HT-29 (cell line): ENCODE results near the gene B4GALT6. TPM values are rescaled to one million over a fixed set of nuclear protein-coding genes. Genes with fewer than 3 reads are reported as not detected.

ENCODE experiments used
- DNase-seq: peaks from one replicate; pipeline ENCODE4 v3.0.0-alpha.2; 2015; ENCODE audit warnings: low spot score
- total RNA-seq: library from RNA; depleted of rRNA; stranded (reverse); fragments of >200 nt; shearing (Covaris generic); gene quantifications from 2 replicates; pipeline ENCODE4 v1.2.3, GENCODE V29; 2014

Gene B4GALT6
- total RNA-seq, 1 experiment from 2014 or later = 2.3 TPM

DNA sequence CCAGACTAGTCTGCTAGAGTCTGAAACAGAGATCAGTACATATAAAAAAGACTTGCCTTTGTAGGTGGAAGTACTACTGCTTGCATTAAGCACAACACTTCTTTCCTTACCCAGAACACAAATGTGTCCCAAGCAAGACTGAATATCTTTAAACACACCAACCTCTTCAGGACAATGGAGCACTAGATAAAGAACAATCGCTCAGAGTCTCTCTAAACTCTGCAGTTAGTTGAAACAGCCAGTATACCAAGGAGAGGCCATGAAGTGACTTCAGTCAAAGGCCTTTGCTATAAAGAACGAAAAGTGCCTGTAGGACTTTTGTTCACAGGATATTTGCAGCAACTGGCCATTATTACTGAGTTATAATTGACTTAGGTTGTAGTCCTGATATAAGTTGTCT lies 9.9 kb upstream of the B4GALT6 start:
- no peak for DNase-seq

DNA sequence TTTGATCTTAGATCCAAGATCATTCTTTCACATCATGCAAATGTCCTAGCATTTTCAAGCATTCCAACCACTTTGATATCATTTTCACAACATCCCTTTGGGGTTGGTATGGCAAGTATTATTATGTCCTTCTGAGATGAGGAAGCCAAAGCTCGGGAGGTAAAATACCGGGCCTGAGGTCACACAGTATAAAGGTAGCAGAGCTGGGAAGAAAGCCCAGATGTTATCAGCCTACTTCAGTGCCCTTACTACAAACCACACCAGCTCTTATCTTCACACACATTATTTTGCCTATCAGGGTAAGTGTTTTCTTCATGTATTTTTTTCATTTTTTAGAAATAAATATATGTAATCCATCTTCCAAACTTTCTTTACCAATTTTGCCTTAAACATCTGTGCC lies 4.2 kb upstream of the B4GALT6 start:
- peak; percentile 6 for DNase-seq

DNA sequence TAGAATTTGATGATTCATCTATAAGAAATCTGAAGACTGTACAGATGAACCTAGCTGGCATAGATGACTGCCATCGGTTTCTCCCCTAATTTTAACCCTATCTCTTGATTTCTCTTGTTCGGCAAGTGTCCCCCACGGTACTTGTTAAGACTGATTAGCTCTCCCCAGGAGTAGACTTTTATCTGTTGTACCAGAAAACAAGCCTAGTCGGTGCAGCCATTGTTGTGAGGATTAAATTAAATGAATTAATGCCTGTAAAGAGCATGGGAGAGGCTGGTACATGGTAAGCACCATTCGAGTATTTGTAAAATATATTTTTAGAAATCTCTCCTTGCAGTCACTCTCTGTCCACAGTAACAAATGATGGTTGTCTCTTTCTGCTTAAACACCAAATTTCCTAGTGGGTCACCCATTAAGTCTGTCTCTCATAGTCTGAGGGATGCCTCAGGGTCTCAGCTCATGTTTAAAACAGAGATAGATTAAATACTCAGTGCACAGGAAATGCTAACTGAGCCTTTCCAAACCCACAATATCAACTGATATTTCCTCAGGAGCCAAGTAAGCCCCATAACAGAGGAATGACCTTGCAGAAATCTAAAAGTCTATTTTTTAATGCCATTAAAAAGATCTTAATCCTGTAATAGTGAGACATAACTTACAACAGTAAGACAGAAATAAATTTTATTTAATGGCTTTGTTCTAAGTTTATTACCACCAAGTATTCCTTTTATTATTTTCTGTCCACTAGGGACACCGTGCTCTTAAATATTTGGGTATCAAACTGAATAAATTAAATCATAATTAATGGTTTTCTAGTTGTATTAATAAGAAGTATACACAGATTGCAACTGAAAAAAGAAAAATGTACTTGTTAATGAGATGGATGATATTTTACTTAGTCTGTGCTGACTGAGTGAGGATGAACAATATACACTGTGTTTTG lies 2.9 kb upstream of the B4GALT6 start:
- no peak for DNase-seq

DNA sequence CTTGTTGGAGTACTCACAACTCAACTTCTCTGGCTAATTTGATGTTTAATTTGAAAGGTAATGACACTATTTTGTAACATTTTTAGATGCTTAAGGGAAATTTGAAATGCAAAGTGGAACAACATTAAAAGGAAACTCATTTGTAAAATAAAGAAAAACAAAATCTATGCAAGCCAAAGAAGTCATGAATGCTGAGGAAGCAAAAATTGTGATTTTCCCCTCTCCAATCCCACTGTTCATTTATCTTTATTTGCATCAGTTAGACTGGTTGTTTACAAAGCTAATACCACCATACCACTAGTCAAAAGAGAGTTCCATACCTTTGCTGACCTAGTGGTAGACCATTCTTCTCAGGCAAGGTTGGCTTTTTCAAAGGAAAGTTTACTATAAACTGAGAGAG lies 2.2 kb upstream of the B4GALT6 start:
- no peak for DNase-seq

DNA sequence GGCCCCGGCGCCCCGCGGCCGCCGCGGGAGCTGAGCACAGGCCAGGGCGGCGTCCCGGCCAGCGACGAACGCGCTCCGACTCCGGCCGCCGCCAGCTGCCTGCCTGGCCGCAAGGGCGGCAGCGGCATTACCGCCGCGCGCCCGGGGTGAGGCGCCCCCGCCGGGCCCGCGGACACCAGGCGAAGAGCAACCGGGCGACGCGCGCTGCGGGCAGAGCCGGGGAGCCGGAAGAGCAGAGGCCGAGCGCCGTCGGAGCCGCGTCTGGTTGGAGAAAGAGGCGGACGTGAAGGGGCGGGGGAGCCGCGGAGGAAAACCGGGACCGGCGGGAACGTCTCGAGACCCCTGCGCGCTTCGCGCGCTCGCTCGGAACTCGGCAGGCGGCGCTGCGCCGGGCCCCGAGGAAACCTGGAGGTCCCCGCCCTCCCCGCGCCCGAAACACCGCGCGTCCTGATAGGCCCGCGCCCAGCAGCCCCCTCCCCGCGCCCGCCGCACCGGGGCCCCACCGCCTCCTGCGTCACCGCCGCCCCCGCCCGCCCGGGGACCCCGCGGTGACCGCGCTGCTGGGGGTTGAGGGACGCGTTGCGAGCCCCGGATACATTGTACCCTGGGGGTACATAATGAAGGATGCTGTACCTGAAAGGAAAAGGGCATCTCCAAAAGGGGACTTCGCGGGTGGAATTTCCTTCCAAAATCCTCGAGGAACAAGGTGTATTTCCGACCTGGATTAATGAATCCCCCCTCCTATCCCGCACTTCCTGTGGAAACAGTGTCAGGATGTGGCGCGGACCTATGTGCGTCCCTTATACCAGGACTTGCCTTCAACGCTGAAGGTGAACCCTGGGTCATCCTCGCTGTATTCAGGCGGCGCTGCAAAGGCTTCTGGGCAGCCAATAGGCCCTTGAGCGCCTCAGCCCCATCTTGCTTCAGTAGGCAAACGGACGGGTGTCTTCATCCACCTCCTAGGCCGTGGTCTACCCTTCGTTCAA lies 1.0 kb upstream of the B4GALT6 start:
- DNase-seq = peak; percentile 61

DNA sequence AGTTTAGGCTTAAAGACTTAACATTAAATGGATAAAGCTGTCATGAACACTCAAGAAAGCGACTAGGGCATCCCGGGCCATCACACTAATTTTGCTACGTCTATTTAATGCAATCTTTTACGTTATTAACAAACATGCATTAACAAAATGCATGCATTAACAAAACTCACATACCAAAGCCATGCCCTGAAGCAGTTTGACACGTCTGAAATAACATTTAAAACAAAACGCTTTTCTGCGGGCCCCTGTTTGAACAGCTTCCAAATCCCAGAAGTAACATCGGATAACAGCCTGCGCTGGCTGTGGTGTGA lies 458 bp downstream of the B4GALT6 start:
- peak; percentile 30 for DNase-seq

DNA sequence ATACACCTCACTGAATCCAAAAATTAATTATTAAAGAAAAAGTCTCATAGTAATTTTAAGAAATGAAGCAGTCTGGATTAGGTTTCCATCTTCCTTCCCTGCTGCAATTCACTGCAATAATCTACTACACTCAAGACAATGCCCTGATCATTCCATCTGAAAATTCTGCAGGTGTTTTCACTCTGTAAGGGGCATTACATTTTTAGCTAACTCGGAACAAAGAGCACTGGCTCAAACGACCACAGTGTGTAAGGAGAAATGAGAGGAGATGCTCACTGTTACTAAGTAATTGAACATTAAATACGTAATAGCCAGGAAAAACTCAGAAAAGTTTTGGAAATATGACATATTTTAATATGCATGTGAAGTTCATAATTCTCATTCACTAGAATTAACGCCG lies 1.3 kb downstream of the B4GALT6 start:
- DNase-seq = no peak

DNA sequence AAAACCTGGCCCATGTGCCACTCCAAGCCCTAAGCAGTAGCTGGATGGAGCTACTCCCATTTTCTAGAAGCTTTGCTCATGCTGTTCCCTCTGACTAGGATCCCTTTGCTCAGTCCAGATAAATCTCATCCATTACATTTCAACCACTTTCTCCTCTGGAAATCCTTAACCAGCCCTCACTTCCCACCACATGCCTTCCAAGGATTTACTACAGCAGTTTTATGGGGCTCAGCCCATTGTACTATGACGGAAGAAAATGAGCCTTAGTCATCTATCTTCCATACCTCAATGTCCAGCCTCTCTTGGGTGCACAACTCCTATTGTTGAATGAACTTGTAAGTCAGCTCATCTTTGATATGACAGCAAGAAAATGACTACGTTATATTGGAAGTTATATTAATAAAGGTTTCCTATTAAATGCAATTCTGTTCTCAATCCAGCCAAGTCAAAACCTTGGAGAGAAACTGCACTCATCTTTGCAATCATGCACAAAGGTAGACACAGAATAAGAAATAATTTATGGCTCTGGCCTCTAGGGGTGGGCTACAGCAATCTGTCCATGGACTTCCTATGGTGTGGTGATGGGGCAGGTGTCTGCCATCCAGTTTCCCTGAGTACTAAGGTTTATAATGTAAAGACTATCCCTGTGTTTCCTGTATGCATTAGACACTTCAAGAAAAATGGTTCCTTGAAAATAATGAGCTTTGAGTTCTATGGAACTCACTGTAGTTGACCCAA lies 3.4 kb downstream of the B4GALT6 start:
- no peak for DNase-seq

DNA sequence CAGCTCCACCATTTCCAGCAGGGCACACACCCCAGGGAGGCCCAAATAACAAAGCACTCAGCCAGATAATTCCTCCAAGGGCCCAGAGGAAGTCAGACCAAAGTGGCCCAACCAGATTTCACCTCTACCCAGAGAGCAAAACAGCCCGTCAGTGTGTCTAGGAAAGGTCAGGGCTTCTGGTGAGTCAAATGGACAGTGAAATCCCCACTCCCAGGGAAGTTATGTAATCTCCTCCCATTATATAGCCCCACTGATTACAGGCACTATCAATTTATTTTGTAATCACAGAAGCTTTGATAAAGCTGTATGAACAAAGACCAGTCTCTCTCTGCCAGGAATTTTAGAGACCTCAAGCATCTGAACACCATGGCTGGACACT lies 4.0 kb downstream of the B4GALT6 start:
- DNase-seq = peak; percentile 29

DNA sequence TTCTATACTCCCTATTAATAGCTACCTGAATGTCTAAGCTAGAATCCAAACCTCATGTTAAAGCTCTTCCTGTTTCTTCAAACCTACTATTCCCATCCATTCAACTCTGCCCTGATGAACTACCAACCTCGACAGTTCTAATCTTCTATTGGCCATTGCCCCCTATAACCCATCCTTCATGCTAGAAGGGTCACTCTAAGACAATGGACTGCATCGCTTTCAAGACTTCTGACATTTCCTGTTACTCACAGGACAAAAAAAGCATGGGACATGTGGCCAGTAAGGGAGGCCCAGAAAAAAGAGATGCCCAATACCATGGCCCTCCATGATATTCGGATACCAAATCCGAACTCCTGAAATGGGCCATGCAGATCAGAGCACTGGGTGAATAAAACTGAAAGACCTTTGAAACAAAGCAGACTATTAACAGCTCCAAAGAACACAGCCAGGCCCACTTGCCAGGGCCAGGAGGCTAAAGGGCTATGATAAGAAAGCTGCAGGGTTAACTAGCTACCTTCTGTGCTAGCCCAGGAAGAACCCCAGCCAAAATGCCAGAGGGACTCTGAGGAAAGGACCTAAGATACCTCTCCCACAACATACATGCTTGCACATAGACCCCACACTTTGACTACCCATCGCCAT lies 4.5 kb downstream of the B4GALT6 start:
- DNase-seq = no peak

DNA sequence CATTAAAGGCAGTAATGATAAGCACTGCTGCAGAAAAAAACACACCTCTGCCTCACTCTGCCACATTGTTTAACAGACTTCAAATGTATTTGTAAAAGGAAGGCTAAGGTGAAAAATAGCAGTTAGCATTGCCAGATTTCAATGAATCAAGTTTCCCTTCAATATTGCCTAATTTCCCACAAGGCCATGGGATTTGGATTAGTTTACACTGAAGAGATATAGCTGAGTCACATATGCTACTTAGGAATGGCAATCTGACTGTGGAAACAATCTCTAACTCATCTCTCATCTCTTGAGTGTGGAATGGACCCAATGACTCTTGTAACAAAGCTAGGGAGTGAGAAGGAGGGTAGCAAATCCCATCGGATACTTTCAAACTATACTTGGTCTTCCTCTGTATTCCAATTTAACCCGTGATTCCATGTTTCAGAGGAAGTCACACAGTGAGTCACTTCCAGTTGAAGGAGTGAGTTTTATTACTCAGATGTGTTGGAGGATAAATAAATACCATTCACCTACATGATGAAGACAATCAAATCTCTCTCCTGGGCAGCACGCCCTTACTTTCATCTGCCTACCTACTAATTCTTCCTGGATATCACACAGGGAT lies 5.1 kb downstream of the B4GALT6 start:
- peak; percentile 52 for DNase-seq

DNA sequence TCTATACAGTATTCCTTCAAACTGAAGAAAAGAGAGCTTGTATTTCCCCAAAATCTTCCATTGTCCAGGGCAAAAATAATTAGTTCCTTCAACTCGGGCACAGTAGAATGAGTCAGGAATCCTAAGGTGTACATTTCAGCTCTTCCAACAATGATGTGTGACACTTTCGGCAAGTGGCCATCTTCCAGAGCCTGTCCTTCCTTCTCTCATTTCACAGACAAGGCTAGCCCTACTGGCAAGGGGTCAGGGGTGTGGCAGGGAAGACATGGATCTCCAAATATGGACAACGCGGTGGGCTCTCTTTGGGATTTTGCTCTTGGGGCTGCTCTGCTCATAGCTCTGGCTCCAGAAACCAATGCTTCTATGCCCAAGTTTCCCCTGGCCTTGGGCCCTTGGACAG lies 6.0 kb downstream of the B4GALT6 start:
- no peak for DNase-seq

DNA sequence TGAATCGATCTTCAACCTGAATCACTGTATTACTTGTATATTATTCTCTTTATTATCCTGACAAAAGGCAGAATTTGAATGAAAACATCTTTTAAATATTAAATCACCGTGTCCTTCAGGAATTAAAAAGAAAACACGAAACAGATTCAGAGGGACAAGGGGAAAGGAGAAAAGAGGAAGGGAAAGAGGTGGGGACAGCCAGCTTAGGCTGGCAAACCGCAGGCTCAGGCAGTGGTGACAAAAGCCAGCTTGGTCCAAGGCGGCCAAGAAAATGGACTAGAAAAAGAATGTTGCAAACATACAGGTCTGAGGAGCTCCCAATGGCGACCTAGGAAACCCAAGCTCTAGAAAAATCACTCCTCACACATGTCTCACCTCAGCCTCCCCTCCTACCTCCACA lies 6.8 kb downstream of the B4GALT6 start:
- no peak for DNase-seq

DNA sequence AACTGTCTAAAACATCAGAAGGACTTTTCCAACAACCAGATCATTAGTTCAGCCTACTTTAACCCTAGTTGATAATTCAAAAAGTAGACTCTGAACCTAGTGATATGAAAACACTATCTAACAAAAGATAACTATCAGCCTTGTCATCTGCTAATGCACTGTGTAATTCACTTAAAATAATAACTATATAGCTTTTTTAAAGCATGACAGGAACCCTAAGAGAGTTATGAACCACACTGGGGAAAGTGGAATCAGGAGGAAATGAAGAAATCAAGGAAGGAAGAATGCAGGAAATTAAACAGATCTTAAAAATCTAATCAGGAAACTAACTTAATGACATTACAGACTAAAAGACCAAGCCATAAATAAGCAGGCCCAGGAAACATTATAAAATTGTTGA lies 9.0 kb downstream of the B4GALT6 start:
- DNase-seq = no peak

DNA sequence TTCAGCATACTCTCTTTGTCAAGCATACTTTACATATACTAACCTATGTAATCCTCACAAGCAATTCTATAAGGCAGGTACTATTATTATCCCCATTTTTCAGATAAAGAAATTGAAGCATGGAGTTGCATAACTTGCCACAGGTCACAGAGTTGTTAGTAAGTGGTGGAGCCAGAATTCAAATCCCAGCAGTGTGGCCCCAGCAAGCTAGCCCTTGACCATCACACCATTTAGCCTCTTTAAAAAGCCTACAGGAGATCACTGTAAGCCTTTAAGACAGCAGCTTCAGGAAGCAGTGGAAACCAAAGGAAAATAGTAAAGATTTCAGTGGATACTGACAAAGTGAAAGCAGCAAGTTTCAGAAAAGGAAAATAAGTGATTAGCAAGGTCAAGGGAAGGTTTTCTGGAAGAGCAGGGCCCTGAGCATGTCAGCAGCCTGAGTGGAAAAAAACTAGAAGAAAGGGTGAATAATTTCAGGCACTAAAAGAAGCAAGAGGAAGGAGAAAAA lies 11.7 kb downstream of the B4GALT6 start:
- DNase-seq = no peak

DNA sequence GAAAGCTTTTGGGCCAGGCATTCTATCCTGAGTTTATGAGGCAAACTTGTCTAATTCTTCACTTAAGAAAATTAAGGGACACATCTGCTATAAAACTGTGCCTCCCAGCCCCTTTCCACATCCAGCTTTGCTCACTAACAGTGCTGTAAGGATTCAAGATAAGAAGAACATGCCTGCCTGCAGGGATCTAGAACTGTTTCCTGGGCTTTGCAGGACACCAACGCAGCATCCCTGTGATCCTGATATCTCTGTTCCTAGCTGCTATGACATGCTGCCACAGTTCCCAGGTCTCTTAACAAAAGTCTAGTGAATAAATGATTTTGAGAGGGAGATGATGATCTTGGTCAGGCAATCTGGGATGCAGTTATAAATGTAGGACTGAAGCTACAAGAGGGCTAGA lies 12.4 kb downstream of the B4GALT6 start:
- no peak for DNase-seq

DNA sequence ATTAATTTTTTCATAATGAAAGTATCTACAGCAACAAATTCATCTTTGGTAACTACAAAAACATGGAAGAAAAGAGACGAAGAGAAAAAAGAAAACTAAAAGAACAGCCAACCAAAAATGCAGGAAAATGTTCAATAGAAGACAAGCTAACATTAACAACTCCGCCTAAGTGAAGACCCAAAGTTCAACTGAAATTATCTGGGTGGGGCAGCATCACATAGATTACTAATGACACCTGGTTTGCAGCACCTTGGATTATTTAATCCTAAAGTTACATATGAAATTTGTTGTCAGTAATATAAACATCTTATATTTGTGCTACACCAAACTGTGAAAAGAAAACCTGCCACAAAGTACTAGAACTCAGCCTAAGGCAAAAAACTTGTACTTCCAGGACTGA lies 14.8 kb downstream of the B4GALT6 start:
- DNase-seq = no peak

DNA sequence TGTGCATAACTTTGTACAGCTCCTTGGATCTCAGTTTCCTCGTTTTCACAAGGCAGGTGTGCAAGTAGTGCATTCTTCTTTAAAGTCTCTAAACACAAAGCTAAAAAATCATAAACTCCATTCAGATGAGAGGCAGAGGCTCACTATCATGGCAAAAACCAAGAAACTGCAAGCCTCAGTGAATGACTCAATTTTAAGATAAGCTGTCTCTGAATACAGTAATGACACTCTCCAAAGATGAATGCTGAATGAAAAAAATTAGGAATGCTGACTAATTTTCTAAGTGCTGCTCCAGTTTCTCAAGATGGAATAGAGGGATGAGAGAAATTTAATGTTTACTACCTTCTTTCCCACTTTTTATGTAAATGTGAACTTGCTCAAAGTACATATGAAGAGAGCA lies 17.2 kb downstream of the B4GALT6 start:
- DNase-seq = no peak

DNA sequence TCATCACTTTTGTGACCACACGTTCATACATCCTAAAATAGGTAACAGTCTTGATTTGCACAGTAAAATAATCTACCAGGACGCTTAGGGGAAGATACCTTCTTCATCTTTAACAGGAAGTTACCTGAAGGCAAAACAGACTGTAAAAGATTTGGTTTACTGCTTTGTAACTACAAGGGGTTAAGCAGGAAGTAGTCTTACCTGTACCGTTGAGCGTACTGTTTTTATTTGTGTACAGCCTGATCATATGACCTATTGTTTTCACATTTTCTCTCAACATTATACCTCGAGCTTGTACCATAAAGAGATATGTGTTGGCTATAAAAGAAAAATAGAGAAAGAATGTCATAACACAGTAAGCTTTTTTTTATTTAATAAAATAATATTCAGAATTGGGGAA lies 18.3 kb downstream of the B4GALT6 start:
- no peak for DNase-seq

DNA sequence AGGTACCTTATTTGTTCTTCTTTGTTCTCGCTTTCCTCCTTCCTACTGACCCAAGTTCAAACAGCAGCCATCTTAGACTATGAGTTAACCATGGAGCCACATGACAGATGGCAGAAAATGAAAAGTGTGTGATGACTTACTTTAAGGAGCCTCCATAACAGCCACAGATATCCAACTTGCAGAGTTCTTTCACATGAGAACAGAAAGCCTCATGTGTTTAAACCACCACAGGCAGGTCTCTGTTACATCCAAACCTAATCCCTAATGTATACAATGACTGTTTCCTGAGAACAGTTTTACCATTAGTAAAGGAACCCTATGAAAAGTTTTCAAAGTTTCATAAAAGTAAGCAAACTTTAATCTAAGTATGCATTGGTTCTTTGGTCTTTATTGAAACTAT lies 20.3 kb downstream of the B4GALT6 start:
- no peak for DNase-seq

DNA sequence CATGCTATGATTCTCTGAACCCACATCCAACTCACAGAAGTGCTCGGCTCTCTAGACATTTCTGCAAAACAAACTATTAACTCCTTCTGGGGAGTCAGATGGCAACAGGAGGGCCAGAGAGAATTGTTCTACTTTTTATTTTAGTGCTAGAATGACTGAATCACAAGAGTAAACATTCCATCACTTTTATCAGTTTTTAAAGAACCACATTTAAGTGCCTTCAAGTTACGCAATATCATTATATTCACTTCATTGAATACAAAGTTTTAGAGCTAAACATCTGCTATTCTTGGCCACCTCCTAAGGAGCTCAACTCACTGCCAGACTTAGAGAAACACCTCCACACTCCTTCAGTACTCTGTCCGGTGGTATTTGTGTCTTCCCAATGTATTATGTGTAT lies 22.4 kb downstream of the B4GALT6 start:
- DNase-seq = peak; percentile 2
